Measurements from ENCODE around the gene ERC1. TPM values are rescaled to one million over a fixed set of nuclear protein-coding genes. Genes with fewer than 3 reads are reported as not detected.

ERC1 gene
- total and polyA plus RNA-seq, 2 donors (not counting 3 experiments of a cell fraction or from before 2014, with no cell fraction given): 11.7 to 66.1 TPM

DNA sequence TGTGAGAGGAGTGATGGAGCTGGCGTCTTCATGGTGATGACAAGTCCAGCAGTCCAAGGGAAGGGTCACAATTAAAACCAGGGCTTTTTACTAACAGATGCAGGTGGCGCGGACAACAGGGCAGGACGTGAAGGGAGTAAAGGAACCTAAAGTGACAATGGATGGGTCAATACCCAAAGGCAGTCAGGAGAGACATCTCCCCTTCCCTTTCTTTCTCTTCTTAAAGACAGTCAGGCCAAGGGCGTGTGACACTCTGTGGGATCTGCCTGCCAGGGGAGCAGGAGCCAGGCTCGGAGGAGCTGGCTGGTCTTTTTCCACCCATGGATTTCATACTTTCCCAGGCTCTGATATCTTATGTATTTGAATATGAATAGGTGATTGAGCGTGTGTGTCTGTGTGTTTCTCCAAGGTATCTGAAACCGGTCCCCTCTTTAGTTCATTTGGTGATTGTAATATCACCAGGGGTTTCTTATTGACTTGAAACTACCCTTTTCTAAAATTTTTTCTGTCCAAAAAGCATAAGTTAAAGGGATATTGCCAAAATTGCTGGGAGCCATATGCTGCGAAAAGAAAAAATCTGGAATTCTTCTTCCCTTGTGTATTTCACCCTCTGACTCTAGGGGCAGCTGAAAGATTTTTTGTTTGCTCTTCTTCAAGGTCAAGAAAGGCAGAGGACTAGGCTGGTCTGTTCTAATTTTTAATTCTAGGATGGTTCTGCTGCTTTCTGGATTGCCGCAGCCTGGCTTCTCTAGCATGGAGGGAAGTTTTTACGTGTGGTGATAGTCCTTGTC, 541.5 kb downstream of the ERC1 start:
- no TSS peak for BruUV-seq (replicated peaks)
- no peaks in the 10 kb centered on the region for H3K36me3 ChIP-seq (ENCODE audit: control insufficient read depth in 2 of 2, extremely low read depth in 1 of 2, insufficient read depth in 2 of 2, low read length in 2 of 2)
- no peaks in the 10 kb centered on the region for H3K79me2 ChIP-seq (ENCODE audit: control insufficient read depth, insufficient read depth, low read length)
- H3K27me3 ChIP-seq (ENCODE audit: control insufficient read depth in 2 of 2, insufficient read depth in 2 of 2, low read length in 2 of 2): peaks cover 58 to 71% of the 10 kb centered on the region in 2 experiments
- no peak overlapping the region for H3K9ac ChIP-seq (replicated peaks; ENCODE audit: extremely low read depth, insufficient read depth, low read length)
- H3K4me1 ChIP-seq (ENCODE audit: control insufficient read depth, extremely low read depth, insufficient read depth, low read length): no peaks in the 10 kb centered on the region
- H3K4me2 ChIP-seq (ENCODE audit: insufficient read depth, low read length): no peak overlapping the region
- dilution Hi-C loops (cut with MboI; ENCODE audit: extremely low pct_ligation_motif_present, low sequenced_read_pairs): no loop called here
- no peak overlapping the region for H3K4me3 ChIP-seq (replicated peaks in 1 of 3; ENCODE audit: insufficient read depth in 1 of 3, low read depth in 1 of 3, low read length in 3 of 3)
- H3K27ac ChIP-seq (ENCODE audit: insufficient read depth, low read depth, low read length): no peak overlapping the region
- intact Hi-C loops (cut with micrococcal nuclease): no loop called here
- CTCF ChIA-PET: interaction anchor here (1.8 to 3.5 kb wide), 2 partner anchors 58 to 415 kb away, joined by 4 to 11 read pairs; no protein-coding TSS in a partner anchor
- FAIRE-seq (no peak), DNase-seq (ENCODE audit: low read depth, low spot score) (no peak)
- no peaks in the 10 kb centered on the region for H4K20me1 ChIP-seq (replicated peaks; ENCODE audit: control insufficient read depth, extremely low read depth, insufficient read depth, low read length)
- TF ChIP-seq POLR2A (IDR thresholded peaks at IDR 0.05; ENCODE audit: low read depth, low read length): no peak
- TF ChIP-seq FOS (IDR thresholded peaks at IDR 0.05; ENCODE audit: borderline replicate concordance, insufficient read depth, low read length): no peak
- TF ChIP-seq, protein P1, sequence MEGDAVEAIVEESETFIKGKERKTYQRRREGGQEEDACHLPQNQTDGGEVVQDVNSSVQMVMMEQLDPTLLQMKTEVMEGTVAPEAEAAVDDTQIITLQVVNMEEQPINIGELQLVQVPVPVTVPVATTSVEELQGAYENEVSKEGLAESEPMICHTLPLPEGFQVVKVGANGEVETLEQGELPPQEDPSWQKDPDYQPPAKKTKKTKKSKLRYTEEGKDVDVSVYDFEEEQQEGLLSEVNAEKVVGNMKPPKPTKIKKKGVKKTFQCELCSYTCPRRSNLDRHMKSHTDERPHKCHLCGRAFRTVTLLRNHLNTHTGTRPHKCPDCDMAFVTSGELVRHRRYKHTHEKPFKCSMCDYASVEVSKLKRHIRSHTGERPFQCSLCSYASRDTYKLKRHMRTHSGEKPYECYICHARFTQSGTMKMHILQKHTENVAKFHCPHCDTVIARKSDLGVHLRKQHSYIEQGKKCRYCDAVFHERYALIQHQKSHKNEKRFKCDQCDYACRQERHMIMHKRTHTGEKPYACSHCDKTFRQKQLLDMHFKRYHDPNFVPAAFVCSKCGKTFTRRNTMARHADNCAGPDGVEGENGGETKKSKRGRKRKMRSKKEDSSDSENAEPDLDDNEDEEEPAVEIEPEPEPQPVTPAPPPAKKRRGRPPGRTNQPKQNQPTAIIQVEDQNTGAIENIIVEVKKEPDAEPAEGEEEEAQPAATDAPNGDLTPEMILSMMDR (IDR thresholded peaks at IDR 0.05; ENCODE audit: extremely low read depth in 1 of 2, insufficient read depth in 1 of 2, low read depth in 1 of 2, low read length in 2 of 2): no peak
- TF ChIP-seq MYC (IDR thresholded peaks at IDR 0.05; ENCODE audit: low read depth, low read length): no peak
- TF ChIP-seq GATA2 (IDR thresholded peaks at IDR 0.05; ENCODE audit: insufficient read depth, insufficient read length, low read depth, low read length): no peak
- TF ChIP-seq JUN (IDR thresholded peaks at IDR 0.05; ENCODE audit: borderline replicate concordance, insufficient read depth, insufficient read length, low read depth): no peak
- no peak for TF ChIP-seq EZH2 (IDR thresholded peaks at IDR 0.05; ENCODE audit: borderline replicate concordance, low read depth, low read length, severe bottlenecking)
- TF ChIP-seq, protein P2, sequence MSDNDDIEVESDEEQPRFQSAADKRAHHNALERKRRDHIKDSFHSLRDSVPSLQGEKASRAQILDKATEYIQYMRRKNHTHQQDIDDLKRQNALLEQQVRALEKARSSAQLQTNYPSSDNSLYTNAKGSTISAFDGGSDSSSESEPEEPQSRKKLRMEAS (IDR thresholded peaks at IDR 0.05; ENCODE audit: insufficient read depth, insufficient read length): no peak
- no peak for TF ChIP-seq POLR2AphosphoS5 (IDR thresholded peaks at IDR 0.05; ENCODE audit: insufficient read depth, low read depth, low read length)
- no peaks in the 10 kb centered on the region for H3K9me1 ChIP-seq (replicated peaks; ENCODE audit: control insufficient read depth, extremely low read depth, insufficient read depth, low read length)
- H2AFZ ChIP-seq (ENCODE audit: low read depth, low read length): no peak overlapping the region
- H3K9me3 ChIP-seq (replicated peaks; ENCODE audit: control insufficient read depth, insufficient read depth, low read length): no peaks in the 10 kb centered on the region
- POLR2A ChIA-PET: no interaction called here
